Neuron (in vitro differentiated cells): Measurements from ENCODE around the gene RAP1A.

Experiments used
- H2AFZ ChIP-seq: one replicate; pipeline ENCODE4 v1.6.1; 2013; ENCODE audit warnings: low read depth, mild to moderate bottlenecking, inconsistent platforms, low read length, moderate library complexity
- H3K27me3 ChIP-seq: one replicate; pipeline ENCODE4 v1.6.1; 2013; ENCODE audit warnings: low read length; ENCODE audit not compliant: insufficient read depth
- H3K36me3 ChIP-seq: one replicate; pipeline ENCODE4 v1.6.1; 2013; ENCODE audit warnings: low read length; ENCODE audit not compliant: insufficient read depth
- H3K4me1 ChIP-seq: one replicate; pipeline ENCODE4 v1.6.1; 2013; ENCODE audit warnings: low read length; ENCODE audit not compliant: insufficient read depth
- H3K4me3 ChIP-seq: 2 replicates; pipeline ENCODE4 v1.5.1; 2013; ENCODE audit warnings: mild to moderate bottlenecking, low read length, moderate library complexity
- H3K9me3 ChIP-seq: one replicate; pipeline ENCODE4 v1.6.1; 2013; ENCODE audit warnings: low read length

The RAP1A gene

GRCh38 chr1:111644506-111644905 is 24.9 kb downstream of the RAP1A start:
- Histone ChIP-seq H3K9me3 (peaks cover 11% of the 10 kb centered on the region), H3K4me1 (peaks cover 2% of the 10 kb centered on the region), H3K36me3 (no peaks in the 10 kb centered on the region), H2AFZ (no peak overlapping the region), H3K4me3 (no peak overlapping the region), H3K27me3 (no peaks in the 10 kb centered on the region)

GRCh38 chr1:111647736-111648135 is 28.1 kb downstream of the RAP1A start:
- no peak overlapping the region for H3K4me3 ChIP-seq
- no peaks in the 10 kb centered on the region for H3K4me1 ChIP-seq
- H3K36me3 ChIP-seq, result no peaks in the 10 kb centered on the region
- peaks cover 11% of the 10 kb centered on the region for H3K9me3 ChIP-seq
- no peaks in the 10 kb centered on the region for H3K27me3 ChIP-seq
- no peak overlapping the region for H2AFZ ChIP-seq

- no peaks in the 10 kb centered on the region for H3K27me3 ChIP-seq
- no peak overlapping the region for H2AFZ ChIP-seq
- H3K36me3 ChIP-seq, result no peaks in the 10 kb centered on the region
- H3K9me3 ChIP-seq, result peaks cover 9% of the 10 kb centered on the region
- no peaks in the 10 kb centered on the region for H3K4me1 ChIP-seq
- H3K4me3 ChIP-seq, result no peak overlapping the region
Observed at GRCh38 chr1:111648806-111649205, 29.2 kb downstream of the RAP1A start.

GRCh38 chr1:111649227-111649626 is 29.6 kb downstream of the RAP1A start:
- Histone ChIP-seq H2AFZ (no peak overlapping the region), H3K36me3 (no peaks in the 10 kb centered on the region), H3K4me3 (no peak overlapping the region), H3K27me3 (no peaks in the 10 kb centered on the region), H3K9me3 (peaks cover 9% of the 10 kb centered on the region), H3K4me1 (no peaks in the 10 kb centered on the region)

GRCh38 chr1:111649648-111650047 is 30.1 kb downstream of the RAP1A start:
- Histone ChIP-seq H3K36me3 (no peaks in the 10 kb centered on the region), H3K4me1 (no peaks in the 10 kb centered on the region), H2AFZ (no peak overlapping the region), H3K27me3 (no peaks in the 10 kb centered on the region), H3K4me3 (no peak overlapping the region), H3K9me3 (peaks cover 9% of the 10 kb centered on the region)

GRCh38 chr1:111653709-111654108 is 34.1 kb downstream of the RAP1A start:
- Histone ChIP-seq H2AFZ (no peak overlapping the region), H3K9me3 (no peaks in the 10 kb centered on the region), H3K36me3 (no peaks in the 10 kb centered on the region), H3K4me3 (no peak overlapping the region), H3K4me1 (peaks cover 2% of the 10 kb centered on the region), H3K27me3 (no peaks in the 10 kb centered on the region)

GRCh38 chr1:111654839-111655238 is 35.2 kb downstream of the RAP1A start:
- H3K27me3 ChIP-seq, result no peaks in the 10 kb centered on the region
- H3K4me1 ChIP-seq, result peaks cover 2% of the 10 kb centered on the region
- no peaks in the 10 kb centered on the region for H3K36me3 ChIP-seq
- no peak overlapping the region for H3K4me3 ChIP-seq
- no peak overlapping the region for H2AFZ ChIP-seq
- no peaks in the 10 kb centered on the region for H3K9me3 ChIP-seq

- Histone ChIP-seq H2AFZ (no peak overlapping the region), H3K36me3 (no peaks in the 10 kb centered on the region)
Observed at GRCh38 chr1:111656086-111657017, 36.8 kb downstream of the RAP1A start.

GRCh38 chr1:111658622-111659021 is 39.0 kb downstream of the RAP1A start:
- Histone ChIP-seq H3K9me3 (peaks cover 2% of the 10 kb centered on the region), H3K4me1 (peaks cover 2% of the 10 kb centered on the region), H2AFZ (no peak overlapping the region), H3K4me3 (no peak overlapping the region), H3K27me3 (no peaks in the 10 kb centered on the region), H3K36me3 (no peaks in the 10 kb centered on the region)

More at GRCh38 chr1:111656086-111657017, 36.8 kb downstream of the RAP1A start:
- H3K27me3 ChIP-seq, result no peaks in the 10 kb centered on the region
- H3K4me3 ChIP-seq, result no peak overlapping the region
- peaks cover 2% of the 10 kb centered on the region for H3K4me1 ChIP-seq
- peaks cover 2% of the 10 kb centered on the region for H3K9me3 ChIP-seq

GRCh38 chr1:111660204-111661150 is 40.9 kb downstream of the RAP1A start:
- Histone ChIP-seq H3K4me3 (no peak overlapping the region), H3K36me3 (no peaks in the 10 kb centered on the region), H3K9me3 (peaks cover 2% of the 10 kb centered on the region), H3K4me1 (peaks cover 2% of the 10 kb centered on the region), H3K27me3 (no peaks in the 10 kb centered on the region), H2AFZ (no peak overlapping the region)

- H3K4me3 ChIP-seq, result no peak overlapping the region
- H3K27me3 ChIP-seq, result no peaks in the 10 kb centered on the region
- H2AFZ ChIP-seq, result no peak overlapping the region
- no peaks in the 10 kb centered on the region for H3K4me1 ChIP-seq
- H3K9me3 ChIP-seq, result peaks cover 2% of the 10 kb centered on the region
- H3K36me3 ChIP-seq, result peaks cover 3% of the 10 kb centered on the region
Observed at GRCh38 chr1:111664652-111665051, 45.1 kb downstream of the RAP1A start.

- H3K36me3 ChIP-seq, result peaks cover 3% of the 10 kb centered on the region
- H3K4me1 ChIP-seq, result no peaks in the 10 kb centered on the region
Observed at GRCh38 chr1:111665497-111665896, 45.9 kb downstream of the RAP1A start.

GRCh38 chr1:111666828-111667227 is 47.2 kb downstream of the RAP1A start:
- Histone ChIP-seq H3K27me3 (no peaks in the 10 kb centered on the region), H2AFZ (no peak overlapping the region), H3K36me3 (peaks cover 3% of the 10 kb centered on the region), H3K9me3 (no peaks in the 10 kb centered on the region), H3K4me1 (no peaks in the 10 kb centered on the region), H3K4me3 (no peak overlapping the region)

More at GRCh38 chr1:111665497-111665896, 45.9 kb downstream of the RAP1A start:
- Histone ChIP-seq H3K4me3 (no peak overlapping the region), H3K9me3 (peaks cover 2% of the 10 kb centered on the region), H2AFZ (no peak overlapping the region), H3K27me3 (no peaks in the 10 kb centered on the region)
